IPS-18a (cell line): Measurements from ENCODE around the gene FBXW11.
"Not testable (repeated sequence)": the region's sequence is repeated elsewhere in the genome, so short reads cannot be mapped to it uniquely, and the experiment has no call there.

ENCODE experiments used
- H3K27ac ChIP-seq: one replicate; pipeline ENCODE4 v1.5.1; 2013; ENCODE audit warnings: low read length
- H3K27me3 ChIP-seq: one replicate; pipeline ENCODE4 v1.6.1; 2013; ENCODE audit warnings: mild to moderate bottlenecking, low read length; ENCODE audit not compliant: control insufficient read depth, insufficient read depth
- H3K36me3 ChIP-seq: one replicate; pipeline ENCODE4 v1.6.1; 2013; ENCODE audit warnings: low read depth, low read length; ENCODE audit not compliant: control insufficient read depth
- H3K4me1 ChIP-seq: one replicate; pipeline ENCODE4 v1.6.1; 2013; ENCODE audit warnings: low read depth, low read length; ENCODE audit not compliant: control insufficient read depth
- H3K4me3 ChIP-seq: one replicate; pipeline ENCODE4 v1.5.1; 2013; ENCODE audit warnings: low read length
- H3K9ac ChIP-seq: one replicate; pipeline ENCODE4 v1.6.1; 2013; ENCODE audit warnings: mild to moderate bottlenecking, low read length, moderate library complexity
- H3K9me3 ChIP-seq: one replicate; pipeline ENCODE4 v1.6.1; 2013; ENCODE audit warnings: low read depth, low read length; ENCODE audit not compliant: control insufficient read depth

FBXW11 gene

DNA sequence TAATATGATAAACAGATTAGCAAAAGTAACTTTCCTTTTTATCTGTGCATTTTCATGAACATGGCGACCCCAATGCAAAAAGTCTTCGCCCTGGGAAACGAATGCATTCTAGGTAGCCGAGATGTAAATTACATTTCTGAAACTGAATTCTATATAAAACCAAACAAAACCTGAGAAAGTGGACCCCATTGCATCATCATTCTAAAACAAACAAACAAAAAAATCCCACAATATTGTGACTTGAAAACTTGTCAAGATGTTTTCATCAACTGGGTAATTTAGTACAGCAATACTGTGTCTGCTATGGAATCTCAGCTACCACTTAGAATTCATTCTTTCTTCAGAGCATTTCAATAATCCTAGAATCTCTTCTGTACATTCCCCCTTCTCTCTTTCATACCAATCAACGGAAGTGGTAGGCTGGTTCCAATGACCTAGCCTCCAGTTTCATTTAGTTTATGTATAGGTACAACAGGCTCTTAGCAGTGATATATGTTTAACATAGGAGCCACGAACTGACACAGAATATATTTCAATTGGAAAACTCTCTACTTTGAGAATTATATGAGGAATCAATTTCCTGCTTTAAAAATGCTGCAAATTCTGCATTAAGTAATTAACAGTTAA is 85.6 kb downstream of the FBXW11 start:
- H3K9me3 ChIP-seq = peaks cover 6% of the 10 kb centered on the region
- H3K36me3 ChIP-seq = no peaks in the 10 kb centered on the region
- H3K27me3 ChIP-seq = no peaks in the 10 kb centered on the region
- H3K4me1 ChIP-seq = no peaks in the 10 kb centered on the region
- no peak overlapping the region for H3K27ac ChIP-seq
- no peak overlapping the region for H3K4me3 ChIP-seq
- no peak overlapping the region for H3K9ac ChIP-seq

GRCh38 chr5:171915700-171916099 is 90.7 kb downstream of the FBXW11 start:
- H3K36me3 ChIP-seq, H3K4me3 ChIP-seq, H3K4me1 ChIP-seq, H3K27ac ChIP-seq, H3K27me3 ChIP-seq, H3K9me3 ChIP-seq, H3K9ac ChIP-seq: not testable (repeated sequence)

GRCh38 chr5:171914726-171915338 is 91.6 kb downstream of the FBXW11 start:
- peaks cover 6% of the 10 kb centered on the region for H3K4me1 ChIP-seq
- H3K9me3 ChIP-seq = no peaks in the 10 kb centered on the region
- peaks cover 6% of the 10 kb centered on the region for H3K36me3 ChIP-seq
- no peak overlapping the region for H3K9ac ChIP-seq
- no peaks in the 10 kb centered on the region for H3K27me3 ChIP-seq
- no peak overlapping the region for H3K27ac ChIP-seq
- no peak overlapping the region for H3K4me3 ChIP-seq

- Histone ChIP-seq H3K36me3 (peaks cover 13% of the 10 kb centered on the region), H3K4me1 (peaks cover 6% of the 10 kb centered on the region), H3K27me3 (no peaks in the 10 kb centered on the region), H3K4me3 (no peak overlapping the region), H3K9ac (no peak overlapping the region), H3K9me3 (no peaks in the 10 kb centered on the region), H3K27ac (no peak overlapping the region)
These were observed 92.5 kb downstream of the FBXW11 start for GRCh38 chr5:171913987-171914273.

- Histone ChIP-seq H3K4me3 (no peak overlapping the region), H3K4me1 (peaks cover 12% of the 10 kb centered on the region), H3K9me3 (no peaks in the 10 kb centered on the region), H3K27ac (no peak overlapping the region), H3K27me3 (no peaks in the 10 kb centered on the region), H3K9ac (no peak overlapping the region), H3K36me3 (peaks cover 13% of the 10 kb centered on the region)
These were observed 95.3 kb downstream of the FBXW11 start for GRCh38 chr5:171911152-171911551.

GRCh38 chr5:171908638-171909037 is 97.8 kb downstream of the FBXW11 start:
- Histone ChIP-seq H3K4me1 (peaks cover 12% of the 10 kb centered on the region), H3K9ac (no peak overlapping the region), H3K4me3 (no peak overlapping the region), H3K27ac (no peak overlapping the region), H3K27me3 (no peaks in the 10 kb centered on the region), H3K9me3 (no peaks in the 10 kb centered on the region), H3K36me3 (peaks cover 17% of the 10 kb centered on the region)

DNA sequence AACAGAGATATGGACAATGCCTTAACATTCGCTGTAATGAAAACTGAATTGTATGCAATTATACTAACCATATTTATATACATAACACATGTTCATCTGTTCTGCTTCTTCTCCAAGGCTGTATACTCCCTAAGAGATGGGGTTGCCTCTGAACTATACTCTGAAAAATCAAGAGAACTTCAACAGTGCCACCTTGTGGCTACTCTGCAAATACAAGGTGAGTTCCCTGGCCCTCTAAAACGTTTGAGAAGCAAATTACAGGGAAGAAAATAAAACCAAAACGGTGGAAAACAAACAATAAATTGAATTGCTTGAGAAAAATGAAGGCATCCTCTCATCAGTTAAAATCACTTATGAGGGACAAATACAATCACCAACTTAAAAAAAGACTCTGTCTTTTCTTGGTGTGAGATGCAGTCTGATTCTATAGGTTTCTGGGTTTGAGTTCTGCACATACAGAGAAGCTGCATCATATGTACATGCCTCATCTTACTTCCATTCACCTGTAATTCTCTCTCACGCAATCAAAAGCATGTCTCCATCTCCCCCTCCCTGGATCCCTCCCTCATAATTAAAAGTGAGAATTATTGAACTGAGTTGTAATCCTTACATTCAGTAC is 98.6 kb downstream of the FBXW11 start:
- no peak overlapping the region for H3K9ac ChIP-seq
- no peak overlapping the region for H3K4me3 ChIP-seq
- H3K4me1 ChIP-seq = peaks cover 12% of the 10 kb centered on the region
- H3K36me3 ChIP-seq = peaks cover 17% of the 10 kb centered on the region
- no peak overlapping the region for H3K27ac ChIP-seq
- no peaks in the 10 kb centered on the region for H3K9me3 ChIP-seq
- H3K27me3 ChIP-seq = no peaks in the 10 kb centered on the region

DNA sequence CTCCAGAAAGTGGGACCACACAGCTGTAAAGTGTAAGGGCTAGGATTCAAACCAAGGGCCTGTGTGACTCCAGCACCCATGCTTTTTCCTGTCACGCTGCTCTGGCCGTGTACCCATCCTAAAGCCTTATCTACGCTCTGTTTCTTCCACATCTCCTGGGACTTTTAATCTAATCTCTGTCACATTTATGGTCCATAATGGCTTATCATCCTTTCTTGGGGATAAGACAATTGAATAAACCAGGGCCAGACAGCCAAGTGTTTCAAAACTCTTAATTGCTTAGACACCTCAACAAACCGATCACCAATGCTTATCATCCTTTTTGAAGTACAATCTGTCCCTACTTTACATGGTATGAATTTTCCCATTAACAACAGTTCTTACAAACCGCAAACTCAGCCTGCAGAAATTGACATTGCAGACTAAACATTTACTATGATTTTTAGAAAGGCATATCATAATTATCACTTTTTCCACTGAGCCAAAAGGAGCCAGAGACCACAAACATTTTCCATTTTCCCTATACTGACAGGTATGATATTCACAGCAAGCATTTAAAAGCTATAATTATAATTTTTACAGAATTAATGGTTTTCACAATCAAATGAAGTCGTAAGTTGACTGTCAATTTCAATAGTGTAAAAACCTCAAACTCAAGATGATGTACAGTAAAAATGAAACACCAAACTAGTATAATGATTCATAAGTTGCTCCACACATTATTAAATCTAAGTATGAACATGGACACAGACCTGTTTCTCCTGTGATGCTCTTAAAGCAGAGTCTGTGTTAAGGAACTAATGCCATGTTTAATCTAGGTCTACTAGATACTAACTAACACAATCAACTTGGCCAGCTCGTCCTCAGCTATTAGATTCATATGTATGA is 99.5 kb downstream of the FBXW11 start:
- Histone ChIP-seq H3K27me3 (no peaks in the 10 kb centered on the region), H3K27ac (no peak overlapping the region), H3K36me3 (peaks cover 17% of the 10 kb centered on the region), H3K9me3 (no peaks in the 10 kb centered on the region), H3K4me1 (peaks cover 12% of the 10 kb centered on the region), H3K4me3 (no peak overlapping the region), H3K9ac (no peak overlapping the region)

GRCh38 chr5:171906066-171906570 is 100.3 kb downstream of the FBXW11 start:
- H3K9me3 ChIP-seq = no peaks in the 10 kb centered on the region
- peaks cover 12% of the 10 kb centered on the region for H3K4me1 ChIP-seq
- H3K36me3 ChIP-seq = peaks cover 17% of the 10 kb centered on the region
- no peaks in the 10 kb centered on the region for H3K27me3 ChIP-seq
- no peak overlapping the region for H3K4me3 ChIP-seq
- no peak overlapping the region for H3K9ac ChIP-seq
- H3K27ac ChIP-seq = no peak overlapping the region

GRCh38 chr5:171904886-171905285 is 101.6 kb downstream of the FBXW11 start:
- Histone ChIP-seq H3K4me3 (no peak overlapping the region), H3K27me3 (no peaks in the 10 kb centered on the region), H3K36me3 (peaks cover 11% of the 10 kb centered on the region), H3K4me1 (peaks cover 12% of the 10 kb centered on the region), H3K9me3 (no peaks in the 10 kb centered on the region), H3K9ac (no peak overlapping the region), H3K27ac (no peak overlapping the region)

DNA sequence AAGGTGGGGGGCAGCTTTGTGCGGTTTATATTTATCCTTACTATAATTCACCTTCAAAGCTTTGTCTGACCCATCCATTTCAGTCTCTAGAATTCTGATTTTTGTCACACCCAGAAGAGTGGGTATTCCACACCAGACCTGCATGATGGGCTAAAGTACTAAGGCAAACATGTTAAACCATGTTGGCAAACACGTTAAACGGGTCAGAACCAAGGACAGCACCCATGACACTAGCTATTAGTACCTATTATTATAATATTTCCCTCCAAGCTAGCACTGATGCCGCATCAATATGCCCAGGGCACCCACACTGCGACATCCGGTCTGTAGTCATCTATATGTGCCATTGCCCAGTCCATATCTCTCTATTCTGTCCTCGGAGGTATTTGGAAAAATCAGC is 104.7 kb downstream of the FBXW11 start:
- Histone ChIP-seq H3K9me3 (no peaks in the 10 kb centered on the region), H3K9ac (no peak overlapping the region), H3K36me3 (peaks cover 18% of the 10 kb centered on the region), H3K27me3 (no peaks in the 10 kb centered on the region), H3K4me1 (peaks cover 11% of the 10 kb centered on the region), H3K4me3 (no peak overlapping the region), H3K27ac (no peak overlapping the region)
